H1 (cell line): ENCODE results near the gene PEX19. TPM values are rescaled to one million over a fixed set of nuclear protein-coding genes. Genes with fewer than 3 reads are reported as not detected.

ENCODE experiments used
- ASH2L ChIP-seq: fragments of 200-600, 300-600 bp; sonication (generic); IDR thresholded peaks from one replicate; pipeline ENCODE4 v1.7.1; 2017; ENCODE audit warnings: low read length
- BRCA1 ChIP-seq: IDR thresholded peaks from 2 replicates; pipeline ENCODE4 v1.6.1; 2012; ENCODE audit warnings: low read depth, low read length, improper control_type of control experiment
- CBX5 ChIP-seq: fragments of 300-800, 300-1000 bp; sonication (generic); IDR thresholded peaks from 2 replicates; pipeline ENCODE4 v1.7.1; 2016; ENCODE audit warnings: antibody characterized with exemption, low read length, low read depth
- CHD2 ChIP-seq: IDR thresholded peaks from 2 replicates; pipeline ENCODE4 v1.6.1; 2012; ENCODE audit warnings: low read length, improper control_type of control experiment
- CREB1 ChIP-seq: IDR thresholded peaks from 2 replicates; pipeline ENCODE4 v1.6.1; 2012; ENCODE audit warnings: inconsistent platforms
- CTBP2 ChIP-seq: IDR thresholded peaks from 2 replicates; pipeline ENCODE4 v1.7.0; 2011; ENCODE audit warnings: borderline replicate concordance, mild to moderate bottlenecking, moderate library complexity, mixed read lengths, low read length; ENCODE audit not compliant: insufficient read depth, insufficient read length
- EGR1 ChIP-seq: IDR thresholded peaks from 2 replicates; pipeline ENCODE4 v1.6.1; 2011; ENCODE audit warnings: low read depth, low read length, borderline replicate concordance
- GTF2F1 ChIP-seq: IDR thresholded peaks from 2 replicates; pipeline ENCODE4 v1.6.1; 2012; ENCODE audit warnings: low read depth, low read length, improper control_type of control experiment, borderline replicate concordance
- KDM1A ChIP-seq: fragments of 200-600, 300-600 bp; sonication (generic); IDR thresholded peaks from 2 replicates; pipeline ENCODE4 v1.7.1; 2016; ENCODE audit warnings: mild to moderate bottlenecking, low read length, borderline replicate concordance
- KDM4A ChIP-seq: IDR thresholded peaks from one replicate; pipeline ENCODE4 v1.7.1; 2012; ENCODE audit warnings: low read depth, mild to moderate bottlenecking, moderate library complexity, low read length, inconsistent platforms; ENCODE audit not compliant: severe bottlenecking
- NANOG ChIP-seq: IDR thresholded peaks from 2 replicates; pipeline ENCODE4 v1.6.1; 2011; ENCODE audit warnings: low read length, low read depth, mild to moderate bottlenecking, inconsistent platforms; ENCODE audit not compliant: insufficient read depth, poor library complexity, severe bottlenecking
- PHF8 ChIP-seq: fragments of 200-600 bp; sonication (generic); conservative IDR thresholded peaks from 2 replicates; pipeline ENCODE4 v1.7.1; 2012; ENCODE audit warnings: low read depth, mild to moderate bottlenecking, inconsistent platforms, low read length, moderate library complexity
- POLR2A ChIP-seq, 2 experiments: IDR thresholded peaks; 1 replicate in 1 of 2; 2 replicates in 1 of 2; pipeline ENCODE4 v1.6.1; 2011; ENCODE audit warnings: low read depth in 2 of 2, low read length in 2 of 2, mild to moderate bottlenecking in 2 of 2; ENCODE audit errors: control extremely low read depth in 1 of 2
- POLR2AphosphoS5 ChIP-seq: IDR thresholded peaks from 2 replicates; pipeline ENCODE4 v1.6.1; 2011; ENCODE audit warnings: low read depth, low read length
- RAD21 ChIP-seq, 2 experiments: IDR thresholded peaks in 1 of 2; conservative IDR thresholded peaks in 1 of 2; 2 replicates each; pipeline ENCODE4 v1.6.1; 2011; ENCODE audit warnings: low read depth in 2 of 2, low read length in 2 of 2, improper control_type of control experiment in 1 of 2, inconsistent platforms in 1 of 2, mild to moderate bottlenecking in 1 of 2, moderate library complexity in 1 of 2
- RNF2 ChIP-seq: fragments of 200-900, 300-1000 bp; sonication (generic); IDR thresholded peaks from 2 replicates; pipeline ENCODE4 v1.7.1; 2016; ENCODE audit warnings: borderline replicate concordance, low read depth, mild to moderate bottlenecking, antibody characterized with exemption, low read length; ENCODE audit not compliant: poor library complexity, severe bottlenecking; ENCODE audit errors: missing control alignments
- SAP30 ChIP-seq: fragments of 300-600 bp; sonication (generic); IDR thresholded peaks from 2 replicates; pipeline ENCODE4 v1.7.1; 2012; ENCODE audit warnings: low read length, moderate library complexity, mild to moderate bottlenecking, inconsistent platforms; ENCODE audit not compliant: insufficient read depth, insufficient replicate concordance
- SIN3A ChIP-seq, 2 experiments: IDR thresholded peaks in 1 of 2; conservative IDR thresholded peaks in 1 of 2; 2 replicates each; pipeline ENCODE4 v1.6.1; 2011 to 2012; ENCODE audit warnings: low read length in 2 of 2, improper control_type of control experiment in 1 of 2, low read depth in 1 of 2, mild to moderate bottlenecking in 1 of 2
- SP4 ChIP-seq: IDR thresholded peaks from 2 replicates; pipeline ENCODE4 v1.6.1; 2012; ENCODE audit warnings: low read length, inconsistent platforms
- TEAD4 ChIP-seq: IDR thresholded peaks from 2 replicates; pipeline ENCODE4 v1.6.1; 2012; ENCODE audit warnings: low read depth, low read length, inconsistent platforms, mixed read lengths
- YY1 ChIP-seq: IDR thresholded peaks from 2 replicates; pipeline ENCODE4 v1.6.1; 2011; ENCODE audit warnings: low read depth, mild to moderate bottlenecking, low read length
- polyA plus RNA-seq, 7 experiments: library from polyadenylated mRNA; depleted of rRNA in 3 of 7; stranded (reverse) in 5 of 7; unstranded in 2 of 7; fragments of >200 nt in 5 of 7; fragments of 200-250 nt in 2 of 7; gene quantifications; 1 replicate in 5 of 7; 2 replicates in 1 of 7; 4 replicates in 1 of 7; pipeline versions ENCODE4 v1.2.1 to v1.2.3, GENCODE V29; 2011 to 2013; ENCODE audit warnings: missing spikeins in 2 of 7, mixed read lengths in 2 of 7
- total RNA-seq: library from RNA; stranded (reverse); fragmentation: NEBNext Ultra II Directional; extraction: Animal tissue kit (Norgen Biotek cat#: 25700); gene quantifications from 2 replicates; pipeline ENCODE4 v1.2.1, GENCODE V29; 2021
- TF ChIP-seq, protein P1 (sequence below): IDR thresholded peaks from 2 replicates; pipeline ENCODE4 v1.6.1; 2012; ENCODE audit warnings: inconsistent platforms

The PEX19 gene
- total and polyA plus RNA-seq, 2 of the 8 experiments (the other 6 are each of a cell fraction or from before 2014, with no cell fraction given), result 50.4 to 80.2 TPM

- TF ChIP-seq KDM4A, result peak; percentile 61
- peak; percentile 97 for TF ChIP-seq POLR2AphosphoS5
- TF ChIP-seq BRCA1, result 0 out of 2 replicates have a peak, but pooled peaks have one; percentile 51
- peak; percentile 65; the same call in 1 of the 2 replicates for TF ChIP-seq CREB1
- peak; percentile 96 for TF ChIP-seq ASH2L
- TF ChIP-seq KDM1A, result peak; percentile 53; the same call in 1 of the 2 replicates
- no peak for TF ChIP-seq NANOG
- TF ChIP-seq CHD2, result peak; percentile 76
- 0 out of 2 replicates have a peak, but pooled peaks have one; percentile 30 for TF ChIP-seq TEAD4
- peak in 1 of 2 experiments; percentile 87; a peak in 2 of 4 replicates for TF ChIP-seq SIN3A (conservative IDR thresholded peaks at IDR 0.05 in 1 of 2, IDR thresholded peaks at IDR 0.05 in 1 of 2; ENCODE audit: low read depth in 1 of 2, low read length in 2 of 2)
- no peak for TF ChIP-seq RAD21 (IDR thresholded peaks at IDR 0.05 in 1 of 2, conservative IDR thresholded peaks at IDR 0.05 in 1 of 2; ENCODE audit: low read depth in 2 of 2, low read length in 2 of 2)
- TF ChIP-seq YY1, result peak; percentile 96
- no peak for TF ChIP-seq SP4
- no peak for TF ChIP-seq RNF2
- TF ChIP-seq, protein P1, sequence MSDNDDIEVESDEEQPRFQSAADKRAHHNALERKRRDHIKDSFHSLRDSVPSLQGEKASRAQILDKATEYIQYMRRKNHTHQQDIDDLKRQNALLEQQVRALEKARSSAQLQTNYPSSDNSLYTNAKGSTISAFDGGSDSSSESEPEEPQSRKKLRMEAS, result peak; percentile 32; the same call in 1 of the 2 replicates
- TF ChIP-seq POLR2A (IDR thresholded peaks at IDR 0.05; ENCODE audit: control extremely low read depth in 1 of 2, low read depth in 2 of 2, low read length in 2 of 2), result peak; percentile 98 to 99
- no peak; the same call in 1 of the 2 replicates for TF ChIP-seq GTF2F1
- peak; percentile 92 for TF ChIP-seq SAP30
- TF ChIP-seq EGR1, result peak; percentile 22; the same call in 1 of the 2 replicates
- no peak for TF ChIP-seq CBX5
- peak; percentile 96 for TF ChIP-seq PHF8
- TF ChIP-seq CTBP2, result no peak
Measured at GRCh38 chr1:160261893-160262794, 22.8 kb downstream of the PEX19 start, which contains the start of gene DCAF8 (continued).
